Transverse colon (tissue), 4 donors: Measurements from ENCODE around the gene LEMD3.

Experiments
- EP300 ChIP-seq: sonication (generic); formaldehyde crosslinking; IDR thresholded peaks from one replicate; pipeline ENCODE4 v1.6.1; 2017; ENCODE audit warnings: antibody characterized with exemption, low read depth
- POLR2A ChIP-seq: fragments of 450-650 bp; IDR thresholded peaks from one replicate; pipeline ENCODE4 v1.6.1; 2016; ENCODE audit warnings: antibody characterized with exemption, mild to moderate bottlenecking, moderate library complexity
- POLR2AphosphoS5 ChIP-seq, 3 donors: sonication (generic); formaldehyde crosslinking; IDR thresholded peaks; one replicate each; pipeline ENCODE4 v1.6.1; 2016; ENCODE audit warnings: antibody characterized with exemption in 3 of 3
- TF ChIP-seq, protein P1 (sequence below), 5 experiments: fragments of 200-600 bp in 3 of 5; fragments of 450-650 bp in 2 of 5; sonication (generic) in 3 of 5; IDR thresholded peaks; 1 replicate in 2 of 5; 2 replicates in 3 of 5; pipeline ENCODE4 v1.5.1; 2016 to 2017; ENCODE audit warnings: antibody characterized with exemption in 5 of 5, inconsistent platforms in 3 of 5, mild to moderate bottlenecking in 2 of 5, moderate library complexity in 1 of 5

GRCh38 chr12:65175385-65175784 lies 6.0 kb downstream of the LEMD3 start:
- TF ChIP-seq, protein P1, sequence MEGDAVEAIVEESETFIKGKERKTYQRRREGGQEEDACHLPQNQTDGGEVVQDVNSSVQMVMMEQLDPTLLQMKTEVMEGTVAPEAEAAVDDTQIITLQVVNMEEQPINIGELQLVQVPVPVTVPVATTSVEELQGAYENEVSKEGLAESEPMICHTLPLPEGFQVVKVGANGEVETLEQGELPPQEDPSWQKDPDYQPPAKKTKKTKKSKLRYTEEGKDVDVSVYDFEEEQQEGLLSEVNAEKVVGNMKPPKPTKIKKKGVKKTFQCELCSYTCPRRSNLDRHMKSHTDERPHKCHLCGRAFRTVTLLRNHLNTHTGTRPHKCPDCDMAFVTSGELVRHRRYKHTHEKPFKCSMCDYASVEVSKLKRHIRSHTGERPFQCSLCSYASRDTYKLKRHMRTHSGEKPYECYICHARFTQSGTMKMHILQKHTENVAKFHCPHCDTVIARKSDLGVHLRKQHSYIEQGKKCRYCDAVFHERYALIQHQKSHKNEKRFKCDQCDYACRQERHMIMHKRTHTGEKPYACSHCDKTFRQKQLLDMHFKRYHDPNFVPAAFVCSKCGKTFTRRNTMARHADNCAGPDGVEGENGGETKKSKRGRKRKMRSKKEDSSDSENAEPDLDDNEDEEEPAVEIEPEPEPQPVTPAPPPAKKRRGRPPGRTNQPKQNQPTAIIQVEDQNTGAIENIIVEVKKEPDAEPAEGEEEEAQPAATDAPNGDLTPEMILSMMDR (IDR thresholded peaks at IDR 0.05), result no peak
- TF ChIP-seq EP300, result no peak
- no peak for TF ChIP-seq POLR2AphosphoS5 (IDR thresholded peaks at IDR 0.05)
- no peak for TF ChIP-seq POLR2A
